ENCODE results near the gene CYP46A1. TPM values are rescaled to one million over a fixed set of nuclear protein-coding genes. Genes with fewer than 3 reads are reported as not detected.

Gene CYP46A1
- total RNA-seq, 1 donor from 2014 or later: 1.9 TPM

- no peaks in the 10 kb centered on the region for H3K36me3 Mint-ChIP-seq
Measured at GRCh38 chr14:99718811-99719192, 34.7 kb downstream of the CYP46A1 start.

GRCh38 chr14:99720941-99721791 lies 37.1 kb downstream of the CYP46A1 start:
- peak in 1 of 2 experiments; percentile 21 for DNase-seq (ENCODE audit: low spot score in 2 of 2, unreplicated experiment in 2 of 2)
- Mint-ChIP-seq H3K9me3 (no peaks in the 10 kb centered on the region), H3K27me3 (ENCODE audit: low read depth) (peaks cover 16% of the 10 kb centered on the region), H3K27ac (no peak overlapping the region), H3K4me1 (peaks cover 2% of the 10 kb centered on the region), H3K4me3 (no peak overlapping the region), H3K36me3 (no peaks in the 10 kb centered on the region)
- TF ChIP-seq CTCF (IDR thresholded peaks at IDR 0.05; ENCODE audit: unreplicated experiment): no peak

More at GRCh38 chr14:99718811-99719192, 34.7 kb downstream of the CYP46A1 start:
- H3K9me3 Mint-ChIP-seq: peaks cover 3% of the 10 kb centered on the region
- no peaks in the 10 kb centered on the region for H3K4me1 Mint-ChIP-seq
- peak in 1 of 2 experiments; percentile 14 for DNase-seq (ENCODE audit: low spot score in 2 of 2, unreplicated experiment in 2 of 2)
- H3K4me3 Mint-ChIP-seq: no peak overlapping the region
- peaks cover 12% of the 10 kb centered on the region for H3K27me3 Mint-ChIP-seq (ENCODE audit: low read depth)
- no peak overlapping the region for H3K27ac Mint-ChIP-seq
- TF ChIP-seq CTCF (IDR thresholded peaks at IDR 0.05; ENCODE audit: unreplicated experiment): no peak

GRCh38 chr14:99721792-99722516 lies 37.9 kb downstream of the CYP46A1 start:
- peak in 1 of 2 experiments; percentile 37 for DNase-seq (ENCODE audit: low spot score in 2 of 2, unreplicated experiment in 2 of 2)
- H3K4me1 Mint-ChIP-seq: peaks cover 2% of the 10 kb centered on the region
- H3K36me3 Mint-ChIP-seq: no peaks in the 10 kb centered on the region
- H3K9me3 Mint-ChIP-seq: no peaks in the 10 kb centered on the region
- no peak overlapping the region for H3K27ac Mint-ChIP-seq
- no peak overlapping the region for H3K4me3 Mint-ChIP-seq
- no peak for TF ChIP-seq CTCF (IDR thresholded peaks at IDR 0.05; ENCODE audit: unreplicated experiment)
- H3K27me3 Mint-ChIP-seq (ENCODE audit: low read depth): peaks cover 16% of the 10 kb centered on the region

GRCh38 chr14:99722741-99723140 lies 38.6 kb downstream of the CYP46A1 start:
- no peak for TF ChIP-seq CTCF (IDR thresholded peaks at IDR 0.05; ENCODE audit: unreplicated experiment)
- no peak for DNase-seq (ENCODE audit: low spot score in 2 of 2, unreplicated experiment in 2 of 2)
- Mint-ChIP-seq H3K4me1 (peaks cover 2% of the 10 kb centered on the region), H3K27ac (no peak overlapping the region), H3K4me3 (no peak overlapping the region), H3K9me3 (no peaks in the 10 kb centered on the region), H3K36me3 (no peaks in the 10 kb centered on the region), H3K27me3 (ENCODE audit: low read depth) (peaks cover 13% of the 10 kb centered on the region)

GRCh38 chr14:99724196-99724891 lies 40.2 kb downstream of the CYP46A1 start:
- Mint-ChIP-seq H3K27ac (no peak overlapping the region), H3K9me3 (no peaks in the 10 kb centered on the region), H3K4me3 (no peak overlapping the region), H3K36me3 (no peaks in the 10 kb centered on the region), H3K4me1 (peaks cover 2% of the 10 kb centered on the region), H3K27me3 (ENCODE audit: low read depth) (peaks cover 15% of the 10 kb centered on the region)
- DNase-seq (ENCODE audit: low spot score in 2 of 2, unreplicated experiment in 2 of 2): peak in 1 of 2 experiments; percentile 36
- no peak for TF ChIP-seq CTCF (IDR thresholded peaks at IDR 0.05; ENCODE audit: unreplicated experiment)
